Measurements from ENCODE around the gene SETD3.

DNA sequence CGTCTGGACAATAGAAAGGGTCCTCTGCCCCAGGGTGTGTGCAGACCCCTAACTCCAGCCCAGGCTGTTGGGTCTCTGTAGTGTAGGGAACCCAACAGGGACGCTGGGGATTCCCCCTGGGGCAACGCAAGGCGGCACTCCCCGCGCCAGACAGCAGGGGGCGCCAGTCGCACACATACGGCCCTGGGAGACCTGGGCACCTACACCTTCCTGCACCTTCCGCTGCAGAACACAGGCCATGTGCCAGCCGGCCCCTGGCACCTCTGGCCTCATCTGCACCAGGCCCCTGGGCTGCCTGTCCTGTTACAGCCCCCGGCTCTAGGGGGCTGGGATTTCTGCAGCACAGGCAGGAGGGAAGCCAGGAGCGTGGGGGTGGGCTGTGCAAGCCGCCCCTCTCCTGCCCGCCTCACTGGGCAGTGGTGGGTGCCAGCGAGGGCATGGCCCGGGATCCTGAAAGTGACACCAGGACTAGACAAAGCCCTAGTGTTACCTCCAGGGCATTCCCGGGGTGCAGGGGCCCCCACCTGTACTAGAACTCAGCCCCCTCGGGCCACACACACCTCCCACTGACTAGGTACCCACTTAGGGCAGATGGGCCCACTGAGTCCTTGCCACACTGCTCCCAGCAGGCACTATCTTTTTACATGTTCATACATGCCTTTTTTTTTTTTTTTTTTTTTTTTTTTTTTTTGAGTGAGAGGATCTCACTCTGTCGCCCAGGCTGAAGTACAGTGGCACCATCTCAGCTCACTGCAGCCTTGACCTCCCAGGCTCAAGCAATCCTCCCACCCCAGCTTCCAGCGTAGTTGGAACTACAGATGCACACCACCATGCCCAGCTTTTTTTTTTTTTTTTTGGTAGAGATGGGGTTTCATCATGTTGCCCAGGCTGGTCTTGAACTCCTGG is 38.0 kb upstream of the SETD3 start:
- TF ChIP-seq POLR2A (IDR thresholded peaks at IDR 0.05) (no peak), CTCF (IDR thresholded peaks at IDR 0.05) (peak; percentile 88 to 95 (median 91)), EP300 (IDR thresholded peaks at IDR 0.05) (no peak)

All from ovary (tissue), 3 donors.